ENCODE measurements around the gene ADK.

The ADK gene

DNA sequence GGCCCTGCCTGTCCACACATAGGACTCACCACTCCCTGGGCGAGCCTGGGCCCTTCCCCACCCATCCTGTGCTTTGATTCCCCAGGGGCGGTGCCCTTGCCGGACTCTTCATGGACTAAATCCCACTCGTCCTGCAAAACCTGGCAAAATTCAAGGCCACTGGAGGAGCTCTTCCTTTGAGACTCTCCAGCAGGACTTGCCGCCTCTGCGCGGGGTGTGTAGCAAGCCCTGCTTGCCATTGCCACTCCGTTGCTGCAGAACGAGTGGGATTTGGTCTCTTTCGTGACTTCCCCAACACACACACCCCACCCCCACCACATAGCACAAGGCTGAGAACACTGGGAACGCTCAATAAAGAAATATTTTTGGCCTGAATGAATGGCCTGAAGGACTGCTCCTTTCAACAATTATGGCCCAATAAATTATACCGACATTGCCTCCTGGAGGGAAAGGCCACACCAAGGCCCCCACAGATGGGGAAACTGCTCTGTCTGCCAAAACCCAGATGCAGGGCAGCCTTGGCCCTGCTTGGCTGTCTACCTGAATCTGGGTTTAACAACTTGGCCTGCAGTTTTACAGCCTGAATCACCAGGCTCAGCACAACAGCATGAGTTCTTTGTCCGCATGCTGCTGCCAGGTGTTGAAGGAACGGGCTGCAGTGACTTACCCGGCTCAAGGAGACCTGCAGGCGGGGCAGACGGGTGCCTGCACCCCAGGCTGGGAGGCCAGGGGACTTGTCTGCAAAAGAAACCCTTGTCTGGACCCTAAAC, 602.6 kb downstream of the ADK start:
- no peak for DNase-seq

DNA sequence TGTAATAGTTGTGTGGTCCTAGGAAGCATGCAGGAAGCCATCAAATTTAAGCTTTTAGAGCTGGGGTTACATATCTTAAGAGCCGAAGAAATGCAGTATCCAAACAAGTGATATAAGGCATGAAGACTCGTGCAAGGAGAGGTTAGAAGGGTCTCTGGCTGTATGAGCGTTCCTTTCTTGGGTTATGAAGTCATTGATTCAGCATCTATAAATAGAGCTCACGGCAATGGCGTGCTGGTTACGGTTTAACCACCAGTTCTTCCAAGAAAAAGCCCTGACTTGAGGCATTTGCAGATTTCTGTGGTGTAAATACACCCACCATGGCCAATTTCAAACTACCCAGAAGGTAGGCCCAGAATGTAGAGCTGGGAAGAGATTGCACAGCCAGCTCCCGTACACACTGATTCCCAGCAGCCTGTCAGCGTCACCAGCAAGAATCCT, 603.4 kb downstream of the ADK start:
- DNase-seq, result no peak

DNA sequence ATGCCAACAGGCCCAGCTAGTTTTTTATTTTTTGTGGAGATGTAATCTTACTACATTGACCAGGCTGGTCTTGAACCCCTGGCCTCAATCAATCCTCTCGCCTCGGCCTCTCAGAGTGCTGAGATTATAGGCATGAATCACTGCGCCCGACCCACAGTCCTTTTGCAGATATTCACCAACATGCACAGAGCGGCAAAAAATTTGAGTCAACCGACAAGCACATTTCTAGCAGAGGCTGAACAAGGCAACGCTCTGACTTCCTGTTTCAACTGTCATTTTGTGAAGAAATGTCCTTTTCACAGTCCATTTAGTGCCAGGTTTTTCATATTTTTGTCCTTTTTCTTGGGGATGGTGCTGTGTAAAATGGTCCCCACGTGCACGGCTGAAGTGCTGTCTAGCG, 604.3 kb downstream of the ADK start:
- no peak for DNase-seq

Measured in NCI-H510A (cell line).